Raji (cell line): ENCODE data around the gene PSMG3.

Experiments
- POLR2A ChIP-seq: IDR thresholded peaks from 2 replicates; pipeline ENCODE4 v1.6.1; 2011; ENCODE audit warnings: low read depth, low read length, control low read depth; ENCODE audit not compliant: insufficient read depth

PSMG3 gene

DNA sequence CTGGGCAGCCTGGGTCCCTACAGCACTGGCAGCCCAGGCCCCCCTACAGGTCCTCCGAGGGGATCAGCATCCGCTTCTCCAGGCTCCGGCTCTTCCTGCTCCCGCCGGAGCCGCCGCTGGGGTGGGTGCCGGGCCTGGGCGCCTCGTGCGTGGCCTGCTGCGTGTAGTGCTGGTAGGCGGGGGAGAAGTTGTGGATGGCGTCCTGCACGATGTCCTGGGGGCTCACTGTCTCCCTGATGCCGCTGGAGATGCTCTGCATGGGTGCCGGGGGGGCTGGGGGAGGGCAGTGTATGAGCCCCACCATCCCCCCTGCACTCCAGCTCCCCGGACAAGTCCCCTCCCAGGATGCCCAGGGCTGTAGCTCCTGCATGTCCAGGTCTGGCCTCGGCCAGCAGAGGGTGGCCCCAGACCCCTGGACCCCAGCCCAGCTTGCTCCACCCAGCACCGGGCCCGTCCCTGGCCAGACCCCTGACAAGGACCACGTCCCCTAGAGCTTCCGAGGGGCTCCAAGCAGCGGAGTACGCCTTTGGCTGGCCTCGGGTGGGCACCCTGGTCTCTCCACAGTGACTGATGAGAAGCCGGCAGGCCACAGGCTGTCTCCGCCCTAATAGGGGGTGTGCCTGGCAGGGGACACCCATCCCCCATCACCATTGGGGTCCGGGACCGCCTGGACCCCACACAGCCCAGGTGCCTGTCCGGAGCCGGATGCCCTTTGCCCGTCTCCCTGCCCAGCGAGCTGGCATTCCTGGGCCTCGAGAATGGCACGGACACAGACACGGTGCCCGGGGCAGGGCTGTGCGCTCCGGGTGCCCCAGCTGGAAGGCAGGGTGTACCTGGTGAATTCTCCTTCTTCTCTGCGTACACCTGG, 22.7 kb downstream of the PSMG3 start:
- TF ChIP-seq POLR2A: no peak

DNA sequence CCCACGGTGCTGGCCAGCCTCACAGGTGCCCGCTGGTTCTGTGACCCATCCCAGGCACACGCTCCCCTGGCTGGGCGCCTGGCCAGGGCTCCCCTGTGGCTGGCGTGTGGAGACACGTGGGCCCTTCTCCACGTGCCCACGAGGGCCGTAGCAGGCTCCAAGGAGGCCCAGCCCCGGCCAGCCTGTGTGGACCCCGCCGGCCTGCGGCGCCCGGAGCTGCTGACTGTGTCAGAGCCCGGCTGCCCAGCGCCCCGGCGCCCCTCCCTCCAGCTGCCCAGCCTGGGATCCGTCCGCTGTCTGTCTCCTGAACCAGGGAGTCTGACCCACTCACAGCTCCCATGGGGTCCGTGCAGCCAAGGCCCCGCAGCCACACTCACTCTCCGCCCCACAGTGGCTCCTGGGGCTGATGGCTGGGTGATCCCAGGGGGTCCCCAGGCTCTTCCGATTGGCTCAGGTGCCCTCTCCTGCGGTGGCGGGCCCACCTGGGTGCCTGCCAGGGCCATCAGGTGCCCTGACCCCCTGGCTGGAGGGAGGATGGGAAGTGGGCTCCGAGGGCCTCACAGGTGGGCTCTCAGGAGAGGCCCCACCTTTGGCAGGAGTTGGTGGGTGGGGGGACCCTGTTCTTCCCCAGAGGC, 23.4 kb downstream of the PSMG3 start:
- no peak for TF ChIP-seq POLR2A

- TF ChIP-seq POLR2A: no peak
These were observed 24.2 kb downstream of the PSMG3 start for GRCh38 chr7:1545417-1546246.

DNA sequence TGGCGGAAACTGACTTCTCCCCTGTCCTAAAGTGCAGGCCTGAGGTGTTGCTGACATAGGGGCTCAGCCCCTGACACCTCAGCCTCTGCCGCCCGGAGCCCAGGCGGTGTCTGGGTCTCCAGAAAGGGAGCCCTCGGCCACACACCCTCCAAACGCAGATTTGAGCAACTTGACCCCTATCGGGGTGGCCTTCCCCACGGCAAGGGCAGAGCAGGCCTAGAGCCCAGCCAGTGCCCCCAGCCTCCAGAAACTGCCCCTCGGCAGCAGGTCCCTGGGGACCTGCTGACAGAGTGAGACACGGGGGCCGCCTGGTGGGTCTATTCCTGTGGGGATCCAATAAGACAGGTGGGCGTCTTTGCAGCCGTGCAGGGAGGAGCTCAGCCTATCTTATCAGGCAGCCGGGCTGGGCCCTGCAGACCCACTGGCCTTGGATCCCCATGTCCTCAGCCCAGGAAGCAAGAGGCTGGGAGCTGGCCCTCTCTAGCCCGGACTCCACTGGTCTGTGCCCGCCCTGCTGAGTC, 24.9 kb downstream of the PSMG3 start:
- TF ChIP-seq POLR2A: no peak

DNA sequence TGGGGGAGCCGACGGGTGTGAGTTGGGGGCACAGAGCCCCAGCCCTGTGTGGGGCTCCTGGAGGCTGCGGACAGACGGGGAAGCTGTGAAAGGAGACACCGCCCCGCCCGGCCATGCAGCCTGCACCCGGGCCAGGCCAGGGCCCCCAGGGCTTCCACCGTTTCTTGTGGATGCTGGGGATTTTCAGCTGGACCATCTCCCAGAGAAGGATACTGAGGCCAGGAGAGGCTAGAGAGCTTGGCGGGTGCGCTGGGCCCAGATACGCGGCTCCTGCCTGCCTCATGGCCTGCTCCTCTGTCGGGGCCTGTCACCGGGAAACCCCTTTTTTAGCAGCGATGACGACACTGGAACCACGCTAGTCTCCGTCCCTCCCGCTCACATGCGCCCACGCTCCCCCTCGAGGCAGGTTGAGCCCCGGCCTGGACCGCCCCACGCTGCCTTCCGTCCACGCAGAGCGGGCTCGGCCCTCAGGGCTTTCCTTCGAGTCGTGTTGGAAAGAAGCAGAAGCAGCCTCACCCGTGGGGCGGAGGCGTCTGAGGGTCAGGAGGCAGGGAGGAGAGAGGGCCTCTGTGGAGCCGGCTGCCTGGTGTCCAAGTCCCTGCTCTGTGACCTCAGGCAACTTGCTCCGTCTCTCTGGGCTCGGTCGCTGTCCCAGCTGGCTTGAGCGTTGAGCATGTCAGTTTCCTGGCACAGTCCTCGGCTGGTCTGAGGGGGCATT, 25.5 kb downstream of the PSMG3 start:
- no peak for TF ChIP-seq POLR2A

GRCh38 chr7:1543826-1544177, 26.0 kb downstream of the PSMG3 start:
- no peak for TF ChIP-seq POLR2A

DNA sequence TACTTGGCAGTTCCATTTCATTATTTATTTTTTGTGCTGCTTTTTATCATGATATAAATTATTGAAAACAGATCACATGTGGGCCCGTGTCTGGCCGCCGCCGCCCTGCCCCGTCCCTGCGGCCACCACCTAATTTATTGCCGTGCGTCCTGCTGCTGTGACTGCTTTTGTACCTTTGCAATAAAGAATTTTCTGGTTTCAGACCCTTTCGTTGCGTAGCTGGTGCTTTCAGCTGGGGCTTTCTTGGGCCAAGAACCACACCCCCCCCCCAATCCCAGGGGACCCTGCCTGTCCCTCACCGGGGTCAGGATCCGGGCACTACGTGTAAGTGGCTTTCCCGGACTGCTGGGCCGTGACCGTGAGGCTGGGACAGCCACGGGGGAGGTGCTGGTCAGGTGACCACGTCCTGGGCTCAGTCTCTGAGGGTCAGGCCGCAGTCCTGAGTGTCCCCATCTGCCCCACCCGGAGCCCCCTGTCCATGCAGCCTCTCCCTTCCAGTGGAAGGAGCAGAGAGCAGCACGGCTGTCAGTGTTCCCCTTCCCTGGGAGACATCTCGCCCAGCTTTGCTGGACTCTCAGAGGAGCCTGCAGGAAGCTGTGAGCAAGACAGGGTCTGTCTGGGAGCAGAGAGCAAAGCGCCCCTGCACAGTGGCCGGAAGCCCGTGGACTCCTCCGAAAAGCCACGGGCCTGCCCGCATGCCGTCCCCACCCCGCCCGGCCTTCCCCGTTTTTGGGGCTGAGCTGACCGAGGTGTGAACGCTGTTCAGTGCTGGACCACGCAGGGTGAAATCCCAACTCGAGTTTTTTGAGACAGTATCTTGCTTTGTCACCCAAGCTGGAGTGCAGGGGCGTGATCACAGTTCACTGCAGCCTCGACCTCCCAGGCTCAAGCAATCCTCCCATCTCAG, 26.7 kb downstream of the PSMG3 start:
- TF ChIP-seq POLR2A: no peak

DNA sequence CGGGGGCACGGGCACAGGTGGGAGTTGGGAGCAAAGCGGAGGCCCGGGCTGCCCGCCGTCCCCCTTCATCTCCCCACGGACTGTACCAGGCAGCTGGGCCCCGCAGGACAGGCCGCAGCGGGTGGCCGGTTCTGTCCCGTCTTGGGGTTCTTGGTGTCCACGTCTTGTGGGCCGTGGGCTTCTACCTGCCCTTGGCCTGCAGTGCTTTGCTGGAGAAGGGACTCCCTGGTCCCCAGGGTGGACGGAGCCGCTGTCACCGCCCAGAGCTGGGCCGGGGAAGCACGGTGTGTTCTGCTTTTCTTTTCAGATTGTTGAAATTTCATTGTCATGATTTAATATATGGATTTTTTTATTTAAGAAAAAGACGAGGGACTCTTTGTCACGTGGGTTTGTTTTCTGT, 27.5 kb downstream of the PSMG3 start:
- no peak for TF ChIP-seq POLR2A

- no peak for TF ChIP-seq POLR2A
These were observed 28.2 kb downstream of the PSMG3 start for GRCh38 chr7:1541431-1542162.

- no peak for TF ChIP-seq POLR2A
These were observed 29.0 kb downstream of the PSMG3 start for GRCh38 chr7:1540776-1541271.

DNA sequence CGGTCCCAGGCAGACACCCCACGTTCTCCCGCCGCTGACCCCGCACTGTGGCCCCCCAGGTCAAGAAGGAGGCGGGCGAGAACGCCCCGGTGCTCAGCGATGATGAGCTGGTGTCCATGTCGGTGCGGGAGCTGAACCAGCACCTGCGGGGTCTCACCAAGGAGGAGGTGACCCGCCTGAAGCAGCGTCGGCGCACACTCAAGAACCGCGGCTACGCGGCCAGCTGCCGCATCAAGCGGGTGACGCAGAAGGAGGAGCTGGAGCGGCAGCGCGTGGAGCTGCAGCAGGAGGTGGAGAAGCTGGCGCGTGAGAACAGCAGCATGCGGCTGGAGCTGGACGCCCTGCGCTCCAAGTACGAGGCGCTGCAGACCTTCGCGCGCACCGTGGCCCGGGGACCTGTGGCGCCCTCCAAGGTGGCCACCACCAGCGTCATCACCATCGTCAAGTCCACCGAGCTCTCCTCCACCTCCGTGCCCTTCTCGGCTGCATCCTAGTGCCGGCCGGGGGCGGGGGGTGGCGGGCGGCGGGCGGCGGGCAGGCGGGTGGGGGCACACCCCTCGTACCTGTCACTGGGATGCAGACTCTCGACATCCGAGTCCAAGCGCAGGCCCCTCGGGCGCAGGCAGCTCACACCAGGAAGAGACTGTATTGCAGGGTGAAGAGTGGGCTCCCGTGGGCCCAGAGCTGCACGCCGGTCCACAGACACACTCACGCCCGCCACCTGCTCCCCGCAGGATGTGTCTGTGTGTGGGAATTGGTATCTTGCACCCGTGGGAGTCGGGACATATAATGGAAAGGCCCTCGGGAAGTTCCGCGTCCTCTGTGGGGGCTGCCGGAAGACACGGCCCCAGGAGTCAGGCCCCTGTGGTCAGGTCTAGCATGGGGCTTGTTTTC, 29.7 kb downstream of the PSMG3 start:
- no peak for TF ChIP-seq POLR2A
